GM23338 (cell line): Measurements from ENCODE around the gene SPAG16. TPM values are rescaled to one million over a fixed set of nuclear protein-coding genes. Genes with fewer than 3 reads are reported as not detected.

Experiments used
- ATAC-seq: fragments of 200-7000 bp; cut with Tn5 transposase; 3 replicates; pipeline ENCODE4 v1.9.1; 2020
- DNase-seq: peaks from one replicate; pipeline ENCODE4 v3.0.0-alpha.2; 2015; ENCODE audit warnings: low spot score
- H2AFZ ChIP-seq: fragments of 200-600 bp; sonication (generic); 2 replicates; pipeline ENCODE4 v1.8.0; 2016; ENCODE audit warnings: antibody characterized with exemption, mild to moderate bottlenecking, moderate library complexity
- H3F3A ChIP-seq: fragments of 200-600 bp; sonication (generic); replicated peaks from 2 replicates; pipeline ENCODE4 v1.8.0; 2017; ENCODE audit warnings: antibody characterized with exemption, mixed run types, low read depth
- H3K27ac ChIP-seq: fragments of 200-600 bp; sonication (generic); 2 replicates; pipeline ENCODE4 v1.6.1; 2016; ENCODE audit warnings: low read depth
- H3K27me3 ChIP-seq: fragments of 200-600 bp; sonication (generic); 2 replicates; pipeline ENCODE4 v1.8.0; 2016; ENCODE audit warnings: mild to moderate bottlenecking, mixed run types, moderate library complexity; ENCODE audit not compliant: insufficient read depth
- H3K36me3 ChIP-seq: fragments of 200-600 bp; sonication (generic); 2 replicates; pipeline ENCODE4 v1.8.0; 2016; ENCODE audit warnings: mild to moderate bottlenecking; ENCODE audit not compliant: insufficient read depth
- H3K4me1 ChIP-seq: fragments of 200-600 bp; sonication (generic); 2 replicates; pipeline ENCODE4 v1.8.0; 2016; ENCODE audit warnings: mild to moderate bottlenecking, moderate library complexity; ENCODE audit not compliant: insufficient read depth
- H3K4me2 ChIP-seq: fragments of 200-600 bp; sonication (generic); 2 replicates; pipeline ENCODE4 v1.7.1; 2017; ENCODE audit warnings: mixed run types
- H3K4me3 ChIP-seq: fragments of 200-600 bp; sonication (generic); 2 replicates; pipeline ENCODE4 v1.6.1; 2016; ENCODE audit warnings: mixed run types
- H3K79me2 ChIP-seq: fragments of 200-600 bp; sonication (generic); replicated peaks from 2 replicates; pipeline ENCODE4 v1.8.0; 2017; ENCODE audit warnings: mild to moderate bottlenecking; ENCODE audit not compliant: insufficient read depth
- H3K9me2 ChIP-seq: fragments of 200-600 bp; sonication (generic); 2 replicates; pipeline ENCODE4 v1.8.0; 2017; ENCODE audit not compliant: insufficient read depth
- H4K20me1 ChIP-seq: fragments of 200-600 bp; sonication (generic); replicated peaks from 2 replicates; pipeline ENCODE4 v1.8.0; 2017; ENCODE audit warnings: mild to moderate bottlenecking; ENCODE audit not compliant: insufficient read depth
- H3K27ac Mint-ChIP-seq: 2 replicates; pipeline ENCODE4 v1.8.0; 2020; ENCODE audit warnings: inconsistent platforms, mild to moderate bottlenecking, moderate library complexity, mixed read lengths
- H3K27me3 Mint-ChIP-seq: 3 replicates; pipeline ENCODE4 v1.8.0; 2022; ENCODE audit warnings: low read depth, mild to moderate bottlenecking, moderate library complexity, mixed read lengths, inconsistent platforms; ENCODE audit not compliant: insufficient read depth, poor library complexity
- H3K36me3 Mint-ChIP-seq: 3 replicates; pipeline ENCODE4 v1.8.0; 2021; ENCODE audit warnings: low read depth, mild to moderate bottlenecking, inconsistent platforms, moderate library complexity, mixed read lengths
- H3K4me1 Mint-ChIP-seq: 3 replicates; pipeline ENCODE4 v1.8.0; 2020; ENCODE audit warnings: mild to moderate bottlenecking, inconsistent platforms, mixed read lengths
- H3K4me3 Mint-ChIP-seq: 3 replicates; pipeline ENCODE4 v1.8.0; 2021; ENCODE audit warnings: moderate library complexity, mild to moderate bottlenecking, inconsistent platforms, mixed read lengths
- H3K9me3 Mint-ChIP-seq: 3 replicates; pipeline ENCODE4 v1.8.0; 2020; ENCODE audit warnings: moderate library complexity, mild to moderate bottlenecking, inconsistent platforms, mixed read lengths
- CREB1 ChIP-seq: fragments of 250-450 bp; sonication (Bioruptor Pico); IDR thresholded peaks from 2 replicates; pipeline ENCODE4 v1.5.0; 2020; ENCODE audit warnings: low read depth, mild to moderate bottlenecking, moderate library complexity
- CTCF ChIP-seq, 2 experiments: fragments of 200-600 bp in 1 of 2; sonication (generic) in 1 of 2; conservative IDR thresholded peaks; 2 replicates each; pipeline versions ENCODE4 v1.5.1 to v1.6.1; 2016 to 2017; ENCODE audit warnings: antibody characterized with exemption in 2 of 2, low read depth in 2 of 2, mild to moderate bottlenecking in 2 of 2, moderate library complexity in 1 of 2
- ETS1 ChIP-seq: IDR thresholded peaks from 2 replicates; pipeline ENCODE4 v1.6.1; 2016; ENCODE audit warnings: antibody characterized with exemption
- EZH2 ChIP-seq: fragments of 200-600 bp; sonication (generic); IDR thresholded peaks from one replicate; pipeline ENCODE4 v1.8.0; 2017; ENCODE audit warnings: antibody characterized with exemption, mild to moderate bottlenecking, low read depth; ENCODE audit not compliant: unreplicated experiment
- EZH2phosphoT487 ChIP-seq: fragments of 200-600 bp; sonication (generic); IDR thresholded peaks from one replicate; pipeline ENCODE4 v1.8.1; 2018; ENCODE audit warnings: antibody characterized with exemption; ENCODE audit not compliant: unreplicated experiment
- JUNB ChIP-seq: IDR thresholded peaks from one replicate; pipeline ENCODE4 v1.6.1; 2016; ENCODE audit warnings: antibody characterized with exemption; ENCODE audit not compliant: unreplicated experiment
- NANOG ChIP-seq: IDR thresholded peaks from 2 replicates; pipeline ENCODE4 v1.6.1; 2016; ENCODE audit warnings: antibody characterized with exemption, borderline replicate concordance
- POLR2AphosphoS5 ChIP-seq: IDR thresholded peaks from 2 replicates; pipeline ENCODE4 v1.6.1; 2016; ENCODE audit warnings: antibody characterized with exemption, low read depth
- REST ChIP-seq: IDR thresholded peaks from one replicate; pipeline ENCODE4 v1.6.1; 2018; ENCODE audit warnings: antibody characterized with exemption; ENCODE audit not compliant: unreplicated experiment
- STAT1 ChIP-seq: IDR thresholded peaks from one replicate; pipeline ENCODE4 v1.6.1; 2016; ENCODE audit warnings: antibody characterized with exemption; ENCODE audit not compliant: unreplicated experiment
- ZNF114 ChIP-seq: fragments of 250-450 bp; sonication (Bioruptor Pico); IDR thresholded peaks from 2 replicates; pipeline ENCODE4 v1.5.0; 2020; ENCODE audit warnings: mild to moderate bottlenecking, moderate library complexity
- ZNF331 ChIP-seq: fragments of 250-450 bp; sonication (Bioruptor Pico); IDR thresholded peaks from 2 replicates; pipeline ENCODE4 v1.5.0; 2020; ENCODE audit warnings: low read depth, mild to moderate bottlenecking, moderate library complexity
- ZNF462 ChIP-seq: fragments of 250-450 bp; sonication (Bioruptor Pico); IDR thresholded peaks from 2 replicates; pipeline ENCODE4 v1.5.0; 2020; ENCODE audit warnings: mild to moderate bottlenecking, moderate library complexity
- polyA plus RNA-seq: library from polyadenylated mRNA; unstranded; fragments of >200 nt; fragmentation: Nextera tagmentation; extraction: Ambion mirVana; gene quantifications from 2 replicates; pipeline ENCODE4 v1.2.1, GENCODE V29; 2016
- total RNA-seq: library from RNA; depleted of rRNA; stranded (reverse); fragments of >200 nt; shearing (Covaris generic); gene quantifications from 2 replicates; pipeline ENCODE4 v1.2.3, GENCODE V29; 2014

SPAG16 gene
- total and polyA plus RNA-seq, 2 experiments from 2014 or later, result 19.7 to 47.8 TPM

- DNase-seq, result no peak
- H3K27me3 ChIP-seq, result no peaks in the 10 kb centered on the region
- H2AFZ ChIP-seq, result no peak overlapping the region
- no peaks in the 10 kb centered on the region; the same call in 1 of the 2 replicates for H4K20me1 ChIP-seq
- H3K4me2 ChIP-seq, result no peak overlapping the region
- Mint-ChIP-seq H3K4me3 (no peak overlapping the region), H3K4me1 (no peaks in the 10 kb centered on the region), H3K9me3 (no peaks in the 10 kb centered on the region), H3K27ac (no peak overlapping the region), H3K27me3 (no peaks in the 10 kb centered on the region), H3K36me3 (no peaks in the 10 kb centered on the region)
- no peak for TF ChIP-seq POLR2AphosphoS5
- no peak for TF ChIP-seq CREB1 (CRISPR knock-in tag)
- TF ChIP-seq ZNF462 (CRISPR knock-in tag), result no peak
- no peak for TF ChIP-seq EZH2phosphoT487
- TF ChIP-seq ETS1, result no peak
- TF ChIP-seq CTCF (conservative IDR thresholded peaks at IDR 0.05; ENCODE audit: low read depth in 2 of 2), result no peak
- no peak for TF ChIP-seq ZNF114
- no peak for TF ChIP-seq REST
- no peak for TF ChIP-seq STAT1
- no peak for TF ChIP-seq EZH2
- TF ChIP-seq NANOG, result no peak
- TF ChIP-seq JUNB, result no peak
- TF ChIP-seq ZNF331, result no peak
- H3K4me3 ChIP-seq, result no peak overlapping the region
- no peaks in the 10 kb centered on the region for H3K9me2 ChIP-seq
- ATAC-seq, result no peak
- no peaks in the 10 kb centered on the region for H3K4me1 ChIP-seq
- H3F3A ChIP-seq, result no peaks in the 10 kb centered on the region
- H3K36me3 ChIP-seq, result no peaks in the 10 kb centered on the region
- H3K79me2 ChIP-seq, result no peaks in the 10 kb centered on the region
- no peak overlapping the region for H3K27ac ChIP-seq
Observed at GRCh38 chr2:214401580-214401979, 1117.3 kb downstream of the SPAG16 start.
